Loucy (cell line): ENCODE measurements around the gene SLC4A11.

Experiments used
- H2AFZ ChIP-seq: fragments of 200-600 bp; sonication (generic); 2 replicates; pipeline ENCODE4 v1.6.0; 2016; ENCODE audit warnings: antibody characterized with exemption, mild to moderate bottlenecking, low read length, moderate library complexity
- H3F3A ChIP-seq: fragments of 200-600 bp; 2 replicates; pipeline ENCODE4 v1.6.0; 2016; ENCODE audit warnings: antibody characterized with exemption, low read depth, mild to moderate bottlenecking
- H3K27me3 ChIP-seq: fragments of 200-600 bp; sonication (generic); 2 replicates; pipeline ENCODE4 v1.6.1; 2014; ENCODE audit warnings: low read length, mild to moderate bottlenecking; ENCODE audit not compliant: insufficient read depth, poor library complexity, severe bottlenecking
- H3K36me3 ChIP-seq: fragments of 200-600 bp; sonication (generic); 2 replicates; pipeline ENCODE4 v1.6.1; 2016; ENCODE audit warnings: low read length; ENCODE audit not compliant: insufficient read depth
- H3K4me1 ChIP-seq: fragments of 200-600 bp; sonication (generic); 2 replicates; pipeline ENCODE4 v1.5.1; 2014; ENCODE audit warnings: low read length, mild to moderate bottlenecking; ENCODE audit not compliant: insufficient read depth, poor library complexity, severe bottlenecking
- H3K4me2 ChIP-seq: fragments of 200-600 bp; sonication (generic); 2 replicates; pipeline ENCODE4 v1.6.0; 2014; ENCODE audit warnings: antibody characterized with exemption, low read length, low read depth, mild to moderate bottlenecking; ENCODE audit not compliant: poor library complexity, severe bottlenecking
- H3K4me3 ChIP-seq: fragments of 200-600 bp; sonication (generic); 2 replicates; pipeline ENCODE4 v1.5.1; 2014; ENCODE audit warnings: low read length, mild to moderate bottlenecking, mixed read lengths; ENCODE audit not compliant: poor library complexity, severe bottlenecking
- H3K79me2 ChIP-seq: fragments of 200-600 bp; sonication (generic); 2 replicates; pipeline ENCODE4 v1.6.1; 2014; ENCODE audit warnings: low read length; ENCODE audit not compliant: insufficient read depth
- H3K9ac ChIP-seq: fragments of 200-600 bp; sonication (generic); 2 replicates; pipeline ENCODE4 v1.6.0; 2014; ENCODE audit warnings: mild to moderate bottlenecking, low read depth, low read length, moderate library complexity; ENCODE audit not compliant: poor library complexity, severe bottlenecking
- H3K9me2 ChIP-seq: fragments of 200-600 bp; sonication (generic); replicated peaks from 2 replicates; pipeline ENCODE4 v1.6.1; 2016; ENCODE audit warnings: low read depth, low read length, mixed read lengths
- H3K9me3 ChIP-seq: fragments of 200-600 bp; sonication (generic); 2 replicates; pipeline ENCODE4 v1.6.1; 2014; ENCODE audit warnings: mild to moderate bottlenecking, antibody characterized with exemption, low read length, low read depth; ENCODE audit not compliant: insufficient read depth
- H4K20me1 ChIP-seq: fragments of 200-600 bp; sonication (generic); 2 replicates; pipeline ENCODE4 v1.6.0; 2014; ENCODE audit warnings: antibody characterized with exemption, low read length, mild to moderate bottlenecking; ENCODE audit not compliant: insufficient read depth, poor library complexity, severe bottlenecking
- EZH2phosphoT487 ChIP-seq: fragments of 200-600 bp; IDR thresholded peaks from 2 replicates; pipeline ENCODE4 v1.6.1; 2018; ENCODE audit warnings: antibody characterized with exemption, mild to moderate bottlenecking, moderate library complexity, borderline replicate concordance
- TF ChIP-seq, protein P1 (sequence below): fragments of 200-600 bp; sonication (generic); conservative IDR thresholded peaks from 2 replicates; pipeline ENCODE4 v1.5.1; 2014; ENCODE audit warnings: mild to moderate bottlenecking, antibody characterized with exemption, low read length

SLC4A11 gene

DNA sequence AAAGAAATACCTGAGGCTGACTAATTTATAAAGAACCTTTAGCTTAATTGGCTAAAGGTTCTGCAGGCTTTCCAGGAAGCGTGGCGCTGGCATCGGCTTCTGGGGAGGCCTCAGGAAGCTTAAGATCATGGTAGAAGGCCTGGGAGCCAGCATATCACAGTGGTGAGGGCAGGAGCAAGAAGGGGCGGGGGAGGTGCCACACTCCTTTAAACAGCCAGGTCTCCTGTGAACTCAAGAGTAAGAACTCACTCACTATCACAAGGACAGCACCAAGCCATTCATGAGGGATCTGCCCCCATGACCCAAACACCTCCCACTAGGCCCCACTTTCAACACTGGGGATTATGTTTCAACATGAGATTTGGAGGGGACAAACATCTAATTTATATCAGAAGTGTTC is 34.4 kb upstream of the SLC4A11 start:
- Histone ChIP-seq H3K79me2 (no peaks in the 10 kb centered on the region), H3K9me3 (no peaks in the 10 kb centered on the region), H3K4me1 (no peaks in the 10 kb centered on the region), H2AFZ (no peak overlapping the region), H4K20me1 (no peaks in the 10 kb centered on the region), H3K36me3 (peaks cover 16% of the 10 kb centered on the region; the same call in 1 of the 2 replicates), H3K27me3 (no peaks in the 10 kb centered on the region), H3F3A (no peaks in the 10 kb centered on the region), H3K9me2 (no peaks in the 10 kb centered on the region), H3K9ac (no peak overlapping the region), H3K4me2 (no peak overlapping the region), H3K4me3 (no peak overlapping the region)
- no peak for TF ChIP-seq EZH2phosphoT487
- TF ChIP-seq, protein P1, sequence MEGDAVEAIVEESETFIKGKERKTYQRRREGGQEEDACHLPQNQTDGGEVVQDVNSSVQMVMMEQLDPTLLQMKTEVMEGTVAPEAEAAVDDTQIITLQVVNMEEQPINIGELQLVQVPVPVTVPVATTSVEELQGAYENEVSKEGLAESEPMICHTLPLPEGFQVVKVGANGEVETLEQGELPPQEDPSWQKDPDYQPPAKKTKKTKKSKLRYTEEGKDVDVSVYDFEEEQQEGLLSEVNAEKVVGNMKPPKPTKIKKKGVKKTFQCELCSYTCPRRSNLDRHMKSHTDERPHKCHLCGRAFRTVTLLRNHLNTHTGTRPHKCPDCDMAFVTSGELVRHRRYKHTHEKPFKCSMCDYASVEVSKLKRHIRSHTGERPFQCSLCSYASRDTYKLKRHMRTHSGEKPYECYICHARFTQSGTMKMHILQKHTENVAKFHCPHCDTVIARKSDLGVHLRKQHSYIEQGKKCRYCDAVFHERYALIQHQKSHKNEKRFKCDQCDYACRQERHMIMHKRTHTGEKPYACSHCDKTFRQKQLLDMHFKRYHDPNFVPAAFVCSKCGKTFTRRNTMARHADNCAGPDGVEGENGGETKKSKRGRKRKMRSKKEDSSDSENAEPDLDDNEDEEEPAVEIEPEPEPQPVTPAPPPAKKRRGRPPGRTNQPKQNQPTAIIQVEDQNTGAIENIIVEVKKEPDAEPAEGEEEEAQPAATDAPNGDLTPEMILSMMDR: no peak

DNA sequence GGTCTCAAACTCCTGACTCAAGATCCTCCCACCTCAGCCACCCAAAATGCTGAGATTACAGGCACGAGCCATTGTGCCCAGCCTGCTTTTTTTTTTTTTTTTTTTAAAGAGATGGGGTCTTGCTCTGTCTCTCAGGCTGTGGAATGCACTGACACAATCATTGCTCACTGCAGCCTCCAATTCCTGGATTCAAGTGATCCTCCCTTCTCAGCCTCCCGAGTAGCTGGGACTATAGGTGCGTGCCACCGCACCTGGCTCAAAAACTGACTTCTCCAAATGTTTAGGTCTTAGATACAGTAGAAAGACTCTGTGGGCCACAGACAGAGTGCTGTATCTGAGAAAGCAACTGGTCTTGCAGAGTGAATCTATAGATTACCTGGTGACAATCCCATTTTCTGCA is 31.1 kb upstream of the SLC4A11 start:
- Histone ChIP-seq H3K9me3 (no peaks in the 10 kb centered on the region), H3K9ac (no peak overlapping the region), H4K20me1 (no peaks in the 10 kb centered on the region), H3F3A (no peaks in the 10 kb centered on the region), H3K4me3 (no peak overlapping the region), H3K4me1 (no peaks in the 10 kb centered on the region), H3K9me2 (no peaks in the 10 kb centered on the region), H3K36me3 (peaks cover 4% of the 10 kb centered on the region; the same call in 1 of the 2 replicates), H2AFZ (no peak overlapping the region), H3K27me3 (no peaks in the 10 kb centered on the region), H3K4me2 (no peak overlapping the region), H3K79me2 (no peaks in the 10 kb centered on the region)
- TF ChIP-seq, protein P1: no peak
- TF ChIP-seq EZH2phosphoT487: no peak

DNA sequence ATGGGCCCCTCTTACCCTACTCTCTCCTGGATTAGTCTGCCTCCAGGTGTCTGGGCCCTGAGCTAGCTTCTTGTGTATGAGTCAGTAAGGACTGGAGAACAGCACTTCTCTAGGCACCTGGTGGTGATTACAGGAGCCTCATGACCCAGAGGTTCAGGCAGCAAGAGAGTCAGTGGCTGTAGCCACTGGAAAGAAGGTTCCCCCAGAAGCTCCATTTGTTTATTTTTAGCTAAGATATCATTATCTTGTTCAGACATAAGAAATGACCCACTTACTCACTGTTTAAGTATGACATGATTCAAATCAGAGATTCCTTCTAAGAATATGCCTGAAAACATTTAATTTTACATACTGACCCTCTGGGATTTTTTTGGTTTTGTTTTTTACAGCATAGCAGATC is 23.6 kb upstream of the SLC4A11 start:
- Histone ChIP-seq H2AFZ (no peak overlapping the region), H3K9ac (no peak overlapping the region), H3F3A (no peaks in the 10 kb centered on the region), H3K4me1 (no peaks in the 10 kb centered on the region), H4K20me1 (no peaks in the 10 kb centered on the region), H3K79me2 (no peaks in the 10 kb centered on the region), H3K27me3 (no peaks in the 10 kb centered on the region), H3K4me3 (no peak overlapping the region), H3K4me2 (no peak overlapping the region), H3K9me2 (no peaks in the 10 kb centered on the region), H3K9me3 (no peaks in the 10 kb centered on the region), H3K36me3 (peaks cover 15% of the 10 kb centered on the region; the same call in 1 of the 2 replicates)
- no peak for TF ChIP-seq EZH2phosphoT487
- TF ChIP-seq, protein P1: no peak
